DMS153 treated with DMSO at 0.1 percent for 48 hours (cell line): ENCODE measurements around the gene AADACL2.
"Not testable (repeated sequence)": the region's sequence is repeated elsewhere in the genome, so short reads cannot be mapped to it uniquely, and the experiment has no call there.

Experiments used
- DNase-seq: peaks from one replicate; lab custom pipeline; 2025; ENCODE audit not compliant: unreplicated experiment; lab: John Stamatoyannopoulos, UW

AADACL2 gene

GRCh38 chr3:151733613-151734012 lies at the start of gene AADACL2:
AADACL2 (plus strand) TSS chr3:151733927; CDS start chr3:151734036, 109 bp downstream.
- no peak for DNase-seq

- DNase-seq, result no peak
Measured at GRCh38 chr3:151684094-151684493, 49.6 kb upstream of the AADACL2 start.

- DNase-seq, result no peak
Measured at GRCh38 chr3:151686257-151686656, 47.5 kb upstream of the AADACL2 start.

- no peak for DNase-seq
Measured at GRCh38 chr3:151687076-151687475, 46.7 kb upstream of the AADACL2 start.

- DNase-seq, result no peak
Measured at GRCh38 chr3:151688571-151688970, 45.2 kb upstream of the AADACL2 start.

GRCh38 chr3:151690645-151691044 lies 43.1 kb upstream of the AADACL2 start:
- DNase-seq, result no peak

- DNase-seq, result no peak
Measured at GRCh38 chr3:151697496-151697895, 36.2 kb upstream of the AADACL2 start.

- no peak for DNase-seq
Measured at GRCh38 chr3:151707216-151707615, 26.5 kb upstream of the AADACL2 start.

- no peak for DNase-seq
Measured at GRCh38 chr3:151708868-151709267, 24.9 kb upstream of the AADACL2 start.

GRCh38 chr3:151709847-151710246 lies 23.9 kb upstream of the AADACL2 start:
- no peak for DNase-seq

GRCh38 chr3:151721294-151721693 lies 12.4 kb upstream of the AADACL2 start:
- no peak for DNase-seq

- no peak for DNase-seq
Measured at GRCh38 chr3:151722856-151723255, 10.9 kb upstream of the AADACL2 start.

- DNase-seq, result no peak
Measured at GRCh38 chr3:151724576-151725562, 8.9 kb upstream of the AADACL2 start.

- DNase-seq, result no peak
Measured at GRCh38 chr3:151726016-151726415, 7.7 kb upstream of the AADACL2 start.

GRCh38 chr3:151732861-151733260 lies 866 bp upstream of the AADACL2 start:
- no peak for DNase-seq

GRCh38 chr3:151740581-151740980 lies 6.9 kb downstream of the AADACL2 start:
- DNase-seq, result no peak

- no peak for DNase-seq
Measured at GRCh38 chr3:151743855-151744254, 10.1 kb downstream of the AADACL2 start.

GRCh38 chr3:151750181-151750580 lies 16.5 kb downstream of the AADACL2 start:
- DNase-seq, result no peak

GRCh38 chr3:151750678-151751077 lies 17.0 kb downstream of the AADACL2 start:
- no peak for DNase-seq

- DNase-seq, result no peak
Measured at GRCh38 chr3:151751161-151751560, 17.4 kb downstream of the AADACL2 start.

GRCh38 chr3:151753846-151754245 lies 20.1 kb downstream of the AADACL2 start:
- DNase-seq, result no peak

GRCh38 chr3:151761581-151761980 lies 27.9 kb downstream of the AADACL2 start:
- DNase-seq, result no peak

GRCh38 chr3:151764699-151765098 lies 31.0 kb downstream of the AADACL2 start:
- not testable (repeated sequence) for DNase-seq
